DMS79 (cell line): ENCODE data around the gene LCE5A.
"Not testable (repeated sequence)": the region's sequence is repeated elsewhere in the genome, so short reads cannot be mapped to it uniquely, and the experiment has no call there.

ENCODE experiments used
- DNase-seq: peaks from one replicate; lab custom pipeline; 2025; lab: John Stamatoyannopoulos, UW

Gene LCE5A

DNA sequence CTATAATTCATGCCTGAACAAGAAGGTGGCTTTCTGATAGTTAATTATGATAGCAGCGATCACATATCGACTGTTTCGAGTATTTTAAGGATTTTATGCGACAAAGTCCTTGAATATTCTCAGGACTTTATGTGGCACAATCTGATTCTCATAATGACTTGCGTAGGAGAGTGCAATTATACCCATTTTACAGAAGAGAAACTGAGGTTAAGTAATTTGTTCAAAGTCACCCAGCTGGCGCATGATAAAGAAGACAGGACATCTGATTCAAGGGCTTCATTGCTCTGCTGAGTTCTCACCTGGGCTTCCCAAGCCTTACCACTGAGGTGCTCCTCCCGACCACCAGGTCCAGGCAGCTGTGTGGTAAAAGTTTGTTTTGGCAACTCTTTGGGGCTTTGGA lies 5.5 kb downstream of the LCE5A start:
- no peak for DNase-seq

DNA sequence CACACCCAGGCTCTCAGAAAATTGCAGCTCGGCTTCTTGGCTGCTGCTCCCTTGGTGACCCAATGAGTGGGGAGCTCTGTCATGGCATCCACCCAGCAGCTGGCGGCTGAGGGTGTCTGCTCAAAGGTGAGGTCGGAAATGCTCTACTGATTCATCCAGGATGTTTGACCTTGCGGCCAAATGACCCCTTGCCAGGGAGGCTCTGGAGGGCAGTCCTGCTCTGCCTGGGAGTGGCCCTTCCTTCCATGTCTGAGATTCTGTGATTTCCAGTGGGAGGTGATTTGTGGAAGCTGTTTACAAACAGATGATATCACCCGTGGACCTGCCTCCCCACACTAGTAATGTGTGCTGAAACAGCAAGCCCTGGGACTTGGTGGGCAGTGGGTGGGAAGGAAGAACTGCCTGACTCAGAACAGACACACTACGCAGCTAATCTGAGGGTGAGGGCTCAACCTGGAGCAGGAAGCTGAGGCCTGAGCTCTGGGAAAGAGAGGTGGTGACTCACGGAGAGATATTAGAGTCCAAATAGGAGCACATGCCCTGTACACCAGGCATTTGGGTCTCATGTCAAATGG lies 6.7 kb downstream of the LCE5A start:
- no peak for DNase-seq

DNA sequence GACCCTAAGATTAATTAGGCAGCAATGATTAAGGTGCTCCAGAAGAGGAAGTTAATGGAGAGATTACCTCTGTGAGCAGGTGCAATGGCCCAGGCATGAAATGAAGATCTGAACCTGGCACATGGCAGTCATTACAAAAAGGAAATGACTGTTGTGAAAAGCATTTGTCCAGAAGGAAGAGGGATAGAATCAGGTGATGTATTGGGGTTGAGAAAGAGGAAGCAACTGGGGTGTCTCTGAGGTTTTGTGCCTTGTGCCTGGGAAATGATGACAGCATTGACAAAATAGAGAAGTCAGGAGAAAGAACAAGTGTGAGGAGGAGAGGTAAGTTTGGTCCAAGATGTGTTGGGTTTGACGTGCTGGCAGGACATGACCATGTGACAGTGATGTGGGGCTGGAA lies 9.2 kb downstream of the LCE5A start:
- DNase-seq = no peak

- DNase-seq = no peak
These were observed 10.0 kb downstream of the LCE5A start for GRCh38 chr1:152520561-152521090.

GRCh38 chr1:152525080-152525641 lies 14.6 kb downstream of the LCE5A start:
- DNase-seq = no peak

- no peak for DNase-seq
These were observed 22.8 kb downstream of the LCE5A start for GRCh38 chr1:152533327-152533938.

DNA sequence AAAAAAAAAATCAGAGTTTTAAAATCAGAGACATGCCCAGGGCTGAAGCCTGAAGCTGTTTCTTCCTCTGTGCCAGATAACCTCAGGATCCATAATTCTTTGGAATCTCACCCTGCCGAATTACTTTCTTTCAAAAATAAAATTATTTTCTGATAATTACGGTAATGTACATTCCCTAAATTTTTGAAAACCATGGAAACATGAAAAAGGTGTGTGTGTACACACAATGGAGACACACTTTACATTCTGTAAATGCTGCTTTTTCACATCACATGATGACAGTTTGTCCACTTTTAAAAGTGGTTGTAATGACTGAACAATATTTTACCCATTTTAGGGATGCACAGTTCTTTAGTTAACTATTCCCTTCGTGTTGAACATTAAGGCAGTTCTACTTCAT lies 25.2 kb downstream of the LCE5A start:
- no peak for DNase-seq

GRCh38 chr1:152537496-152537895 lies 26.9 kb downstream of the LCE5A start:
- DNase-seq = no peak

GRCh38 chr1:152539901-152540300 lies 29.3 kb downstream of the LCE5A start:
- no peak for DNase-seq

DNA sequence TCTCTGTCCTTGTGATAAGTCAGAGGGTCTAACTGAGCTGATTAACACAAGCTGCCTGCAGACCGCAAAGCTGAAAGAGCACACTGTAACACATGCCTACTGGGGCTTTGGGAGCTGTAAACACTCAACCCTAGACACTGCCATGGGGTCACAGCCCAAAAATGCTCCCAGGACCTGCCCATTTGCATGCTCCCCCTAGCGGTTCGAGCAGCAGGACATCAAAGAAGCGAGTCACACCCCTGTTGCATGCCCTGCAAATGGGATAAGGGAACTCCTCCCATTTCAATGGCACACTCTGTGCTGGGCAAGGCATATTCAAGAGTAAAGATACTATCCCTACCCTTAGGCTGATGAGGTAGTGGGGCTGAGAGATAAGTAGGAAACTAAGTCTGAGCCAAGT lies 33.2 kb downstream of the LCE5A start:
- DNase-seq = no peak

GRCh38 chr1:152546704-152547103 lies 36.1 kb downstream of the LCE5A start:
- DNase-seq = no peak

GRCh38 chr1:152548358-152548757 lies 37.8 kb downstream of the LCE5A start:
- not testable (repeated sequence) for DNase-seq
